CD14-positive monocyte (primary cell): ENCODE data around the gene JMJD7. TPM values are rescaled to one million over a fixed set of nuclear protein-coding genes. Genes with fewer than 3 reads are reported as not detected.
A peak's percentile ranks its signal among the peaks of the same experiment; 100 is the strongest.

Experiments
- DNase-seq, 3 donors: peaks; one replicate each; pipeline ENCODE4 v3.0.0-alpha.2; 2011 to 2022
- H2AFZ ChIP-seq: 2 replicates; pipeline ENCODE4 v1.6.0; 2012; ENCODE audit warnings: mild to moderate bottlenecking, low read depth, low read length, inconsistent platforms; ENCODE audit not compliant: insufficient read depth, poor library complexity, severe bottlenecking
- H3K27ac ChIP-seq, 2 donors: 1 replicate in 1 of 2; 2 replicates in 1 of 2; pipeline ENCODE4 v1.5.1; 2012 to 2013; ENCODE audit warnings: low read length in 2 of 2, control low read depth in 1 of 2, inconsistent platforms in 1 of 2, low read depth in 1 of 2, mild to moderate bottlenecking in 1 of 2
- H3K27me3 ChIP-seq, 2 donors: one replicate each; pipeline versions ENCODE4 v1.6.0 to v1.6.1; 2011 to 2013; ENCODE audit warnings: low read length in 2 of 2; ENCODE audit not compliant: control insufficient read depth in 2 of 2, insufficient read depth in 2 of 2
- H3K36me3 ChIP-seq, 2 donors: replicated peaks in 1 of 2; 1 replicate in 1 of 2; 2 replicates in 1 of 2; pipeline versions ENCODE4 v1.5.1 to v1.6.1; 2012 to 2013; ENCODE audit warnings: low read length in 2 of 2, control low read depth in 1 of 2, inconsistent platforms in 1 of 2, mild to moderate bottlenecking in 1 of 2; ENCODE audit not compliant: insufficient read depth in 2 of 2, control insufficient read depth in 1 of 2
- H3K4me1 ChIP-seq, 2 donors: 1 replicate in 1 of 2; 2 replicates in 1 of 2; pipeline versions ENCODE4 v1.5.1 to v1.6.1; 2012 to 2013; ENCODE audit warnings: low read length in 2 of 2, control low read depth in 1 of 2, inconsistent platforms in 1 of 2, mild to moderate bottlenecking in 1 of 2, moderate library complexity in 1 of 2; ENCODE audit not compliant: insufficient read depth in 2 of 2, control insufficient read depth in 1 of 2
- H3K4me2 ChIP-seq: replicated peaks from 2 replicates; pipeline ENCODE3; 2012; ENCODE audit warnings: low read length, moderate library complexity, mild to moderate bottlenecking; ENCODE audit not compliant: poor library complexity, severe bottlenecking; ENCODE audit errors: extremely low read depth
- H3K4me3 ChIP-seq, 3 experiments: fragments of 200-600 bp in 1 of 3; sonication (generic) in 1 of 3; replicated peaks in 1 of 3; 1 replicate in 2 of 3; 2 replicates in 1 of 3; pipeline ENCODE4 v1.5.1; 2011 to 2013; ENCODE audit warnings: low read length in 3 of 3, mild to moderate bottlenecking in 3 of 3, control low read depth in 2 of 3, low read depth in 2 of 3, inconsistent platforms in 1 of 3, moderate library complexity in 1 of 3
- H3K79me2 ChIP-seq: 2 replicates; pipeline ENCODE4 v1.6.0; 2012; ENCODE audit warnings: mild to moderate bottlenecking, control low read depth, inconsistent platforms, low read length, moderate library complexity; ENCODE audit not compliant: insufficient read depth
- H3K9ac ChIP-seq: 2 replicates; pipeline ENCODE4 v1.6.0; 2017; ENCODE audit warnings: low read length, mild to moderate bottlenecking; ENCODE audit not compliant: insufficient read depth, poor library complexity, severe bottlenecking
- H3K9me3 ChIP-seq, 2 donors: replicated peaks in 1 of 2; 1 replicate in 1 of 2; 2 replicates in 1 of 2; pipeline versions ENCODE4 v1.5.1 to v1.6.1; 2012 to 2013; ENCODE audit warnings: low read length in 2 of 2, control low read depth in 1 of 2; ENCODE audit not compliant: control insufficient read depth in 1 of 2, insufficient read depth in 1 of 2
- H4K20me1 ChIP-seq: 2 replicates; pipeline ENCODE4 v1.6.0; 2012; ENCODE audit warnings: mild to moderate bottlenecking, low read length, control low read depth, moderate library complexity; ENCODE audit not compliant: insufficient read depth
- H3K27ac Mint-ChIP-seq, 7 donors: one replicate each; pipeline ENCODE4 v1.8.0; 2020; ENCODE audit warnings: mild to moderate bottlenecking in 7 of 7, mixed read lengths in 7 of 7, moderate library complexity in 6 of 7, inconsistent platforms in 2 of 7
- H3K27me3 Mint-ChIP-seq, 3 donors: one replicate each; pipeline ENCODE4 v1.8.0; 2021 to 2022; ENCODE audit warnings: low read depth in 3 of 3, mild to moderate bottlenecking in 3 of 3, mixed read lengths in 3 of 3, moderate library complexity in 3 of 3, inconsistent platforms in 1 of 3
- H3K36me3 Mint-ChIP-seq, 2 donors: one replicate each; pipeline ENCODE4 v1.8.0; 2020; ENCODE audit warnings: mixed read lengths in 2 of 2, inconsistent platforms in 1 of 2, mild to moderate bottlenecking in 1 of 2
- H3K4me1 Mint-ChIP-seq: one replicate; pipeline ENCODE4 v1.8.0; 2020; ENCODE audit warnings: mild to moderate bottlenecking, mixed read lengths
- H3K4me3 Mint-ChIP-seq, 2 donors: one replicate each; pipeline ENCODE4 v1.8.0; 2020; ENCODE audit warnings: mild to moderate bottlenecking in 2 of 2, mixed read lengths in 2 of 2, moderate library complexity in 1 of 2
- H3K9me3 Mint-ChIP-seq, 7 donors: one replicate each; pipeline ENCODE4 v1.8.0; 2020 to 2022; ENCODE audit warnings: mixed read lengths in 7 of 7, mild to moderate bottlenecking in 6 of 7, moderate library complexity in 6 of 7, inconsistent platforms in 2 of 7
- WGBS: methylation state at CpG from one replicate; pipeline ENCODE4 v1.1.5; 2013; ENCODE audit warnings: missing lambda C conversion rate; ENCODE audit not compliant: insufficient coverage; 5-methylcytosine and 5-hydroxymethylcytosine counted together
- intact Hi-C, 2 donors: fragments of 100-400 bp; cut with micrococcal nuclease; formaldehyde crosslinking; loops; one replicate each; pipeline versions ENCODE4 v1.15.0 to v1.15.1; 2023
- polyA plus RNA-seq, 3 donors: library from polyadenylated mRNA; depleted of rRNA in 1 of 3; unstranded in 2 of 3; stranded (reverse) in 1 of 3; fragments of 300-500 nt in 2 of 3; fragments of >200 nt in 1 of 3; fragmentation: Illumina TruSeq in 2 of 3; gene quantifications; 1 replicate in 2 of 3; 2 replicates in 1 of 3; pipeline ENCODE4 v1.2.3, GENCODE V29; 2012 to 2021
- TF ChIP-seq, protein P1 (sequence below): fragments of 200-600 bp; IDR thresholded peaks from one replicate; pipeline ENCODE4 v1.8.0; 2022; ENCODE audit warnings: antibody characterized with exemption, mild to moderate bottlenecking

JMJD7 gene
- polyA plus RNA-seq, 3 donors = 11.3 to 18.8 (median 15.2) TPM

DNA sequence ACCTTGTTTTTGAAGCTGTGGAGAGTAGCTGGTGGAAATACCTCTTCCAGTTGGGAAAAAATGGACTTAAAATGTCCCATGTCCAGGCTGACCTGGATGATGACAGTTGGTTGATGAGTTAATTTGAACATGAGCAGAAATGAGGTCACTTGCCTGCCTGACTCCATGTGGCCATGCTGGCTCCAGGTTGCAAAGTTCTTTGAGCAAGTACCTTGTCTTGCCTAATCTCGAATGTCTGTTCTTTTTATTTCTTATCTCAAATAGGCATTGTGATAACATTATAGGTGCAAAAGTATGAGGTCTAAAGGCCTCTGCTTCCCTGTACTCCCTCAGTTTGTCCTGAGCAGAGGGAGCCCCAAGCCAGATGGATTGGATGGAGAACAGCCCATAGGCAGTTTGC is 44.6 kb upstream of the JMJD7 start:
- peaks cover 15% of the 10 kb centered on the region for H3K4me1 Mint-ChIP-seq
- H3K27me3 ChIP-seq = no peaks in the 10 kb centered on the region
- no peak for DNase-seq
- no CpG with 5 or more reads among the region's 1 CpG for WGBS
- no peak overlapping the region for H3K4me2 ChIP-seq
- intact Hi-C loops = no loop called here
- no peak overlapping the region for H3K27ac Mint-ChIP-seq
- TF ChIP-seq, protein P1, sequence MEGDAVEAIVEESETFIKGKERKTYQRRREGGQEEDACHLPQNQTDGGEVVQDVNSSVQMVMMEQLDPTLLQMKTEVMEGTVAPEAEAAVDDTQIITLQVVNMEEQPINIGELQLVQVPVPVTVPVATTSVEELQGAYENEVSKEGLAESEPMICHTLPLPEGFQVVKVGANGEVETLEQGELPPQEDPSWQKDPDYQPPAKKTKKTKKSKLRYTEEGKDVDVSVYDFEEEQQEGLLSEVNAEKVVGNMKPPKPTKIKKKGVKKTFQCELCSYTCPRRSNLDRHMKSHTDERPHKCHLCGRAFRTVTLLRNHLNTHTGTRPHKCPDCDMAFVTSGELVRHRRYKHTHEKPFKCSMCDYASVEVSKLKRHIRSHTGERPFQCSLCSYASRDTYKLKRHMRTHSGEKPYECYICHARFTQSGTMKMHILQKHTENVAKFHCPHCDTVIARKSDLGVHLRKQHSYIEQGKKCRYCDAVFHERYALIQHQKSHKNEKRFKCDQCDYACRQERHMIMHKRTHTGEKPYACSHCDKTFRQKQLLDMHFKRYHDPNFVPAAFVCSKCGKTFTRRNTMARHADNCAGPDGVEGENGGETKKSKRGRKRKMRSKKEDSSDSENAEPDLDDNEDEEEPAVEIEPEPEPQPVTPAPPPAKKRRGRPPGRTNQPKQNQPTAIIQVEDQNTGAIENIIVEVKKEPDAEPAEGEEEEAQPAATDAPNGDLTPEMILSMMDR = no peak
- no peak overlapping the region for H3K4me3 Mint-ChIP-seq
- H3K27ac ChIP-seq = no peak overlapping the region
- no peaks in the 10 kb centered on the region for H3K9me3 Mint-ChIP-seq
- no peaks in the 10 kb centered on the region for H3K79me2 ChIP-seq
- no peaks in the 10 kb centered on the region for H3K9me3 ChIP-seq
- no peak overlapping the region for H3K4me3 ChIP-seq
- no peaks in the 10 kb centered on the region for H3K4me1 ChIP-seq
- no peaks in the 10 kb centered on the region for H3K36me3 ChIP-seq
- no peaks in the 10 kb centered on the region for H3K27me3 Mint-ChIP-seq
- no peaks in the 10 kb centered on the region for H4K20me1 ChIP-seq
- H2AFZ ChIP-seq = no peak overlapping the region
- peaks cover 14 to 19% of the 10 kb centered on the region in 2 donors for H3K36me3 Mint-ChIP-seq
- no peak overlapping the region for H3K9ac ChIP-seq

DNA sequence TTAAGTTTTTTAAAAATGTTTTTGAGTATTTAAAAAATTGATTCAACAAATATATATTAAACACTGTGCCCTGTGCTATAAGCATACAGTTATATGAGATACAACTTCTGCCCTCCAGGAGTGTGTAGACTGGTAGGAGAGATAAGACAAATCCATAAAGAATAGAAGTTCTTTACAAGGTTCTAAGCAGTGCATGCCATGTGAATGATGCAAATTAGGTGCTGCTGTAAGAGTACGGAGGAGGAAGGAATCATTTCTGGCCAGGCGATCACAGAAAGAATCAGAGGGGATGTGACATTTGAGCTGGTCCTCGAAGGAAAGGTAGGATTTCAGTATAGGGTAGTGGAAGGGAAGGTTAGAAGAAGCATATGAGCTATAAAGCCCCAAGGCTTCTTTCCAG is 39.6 kb upstream of the JMJD7 start:
- Mint-ChIP-seq H3K9me3 (no peaks in the 10 kb centered on the region), H3K27me3 (no peaks in the 10 kb centered on the region), H3K4me3 (no peak overlapping the region), H3K36me3 (peaks cover 3 to 6% of the 10 kb centered on the region in 2 donors), H3K4me1 (peaks cover 16% of the 10 kb centered on the region), H3K27ac (peak overlapping the region in 1 of 7 donors; percentile 4)
- Histone ChIP-seq H3K9me3 (no peaks in the 10 kb centered on the region), H3K27ac (no peak overlapping the region), H3K4me1 (no peaks in the 10 kb centered on the region), H3K4me3 (no peak overlapping the region), H4K20me1 (peaks cover 5% of the 10 kb centered on the region), H2AFZ (no peak overlapping the region), H3K36me3 (no peaks in the 10 kb centered on the region), H3K79me2 (no peaks in the 10 kb centered on the region), H3K9ac (no peak overlapping the region), H3K4me2 (no peak overlapping the region), H3K27me3 (no peaks in the 10 kb centered on the region)
- DNase-seq = no peak
- WGBS = 69% methylated on average over 3 of the region's 3 CpGs
- TF ChIP-seq, protein P1 = no peak
- intact Hi-C loops = no loop called here
